Measurements from ENCODE around the gene FHIT. TPM values are rescaled to one million over a fixed set of nuclear protein-coding genes. Genes with fewer than 3 reads are reported as not detected.

FHIT gene
- total RNA-seq, 1 donor from 2014 or later, result 22.6 TPM

DNA sequence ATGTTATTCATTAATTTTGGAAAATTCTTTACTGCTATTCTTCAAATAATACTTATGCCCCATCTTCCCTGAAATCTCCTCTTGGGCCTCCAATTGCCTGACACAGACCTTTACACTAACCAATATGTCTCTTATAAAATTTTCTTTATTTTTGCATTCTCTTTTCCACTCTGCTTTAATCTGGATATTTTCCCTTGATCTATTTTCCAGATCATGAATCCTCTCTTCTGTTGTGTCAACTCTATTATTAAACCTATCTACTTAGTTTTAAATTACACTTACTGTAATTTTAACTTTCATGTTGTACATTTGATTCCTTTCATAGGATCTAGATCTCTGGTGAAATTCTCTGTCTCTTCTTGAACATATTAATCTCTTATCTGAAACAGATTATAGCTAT is 278.7 kb downstream of the FHIT start:
- peaks cover 19% of the 10 kb centered on the region for H3K9me3 Mint-ChIP-seq
- intact Hi-C loops (cut with micrococcal nuclease), result no loop called here

DNA sequence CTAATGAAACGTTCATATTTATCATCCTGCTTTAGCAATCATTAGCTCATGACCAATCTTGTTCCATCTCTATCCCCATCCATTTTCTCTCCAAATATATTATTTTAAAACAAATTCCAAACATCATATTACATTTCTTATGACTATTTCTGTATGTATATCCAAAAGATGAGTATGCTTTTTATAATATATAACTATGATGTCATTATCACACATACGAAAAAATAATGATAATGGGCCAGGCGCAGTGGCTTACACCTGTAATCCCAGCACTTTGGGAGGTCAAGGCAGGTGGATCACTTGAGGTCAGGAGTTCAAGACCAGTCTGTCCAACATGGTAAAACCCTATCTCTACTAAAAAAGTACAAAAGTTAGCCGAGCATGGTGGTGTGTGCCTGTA is 280.4 kb downstream of the FHIT start:
- no peak for DNase-seq (ENCODE audit: low spot score)
- H3K9me3 Mint-ChIP-seq, result peaks cover 18% of the 10 kb centered on the region
- intact Hi-C loops (cut with micrococcal nuclease), result no loop called here
- H3K27ac Mint-ChIP-seq, result no peak overlapping the region
- H3K4me1 Mint-ChIP-seq (ENCODE audit: low read depth), result no peaks in the 10 kb centered on the region
- no peaks in the 10 kb centered on the region for H3K36me3 Mint-ChIP-seq (ENCODE audit: low read depth)
- H3K27me3 Mint-ChIP-seq (ENCODE audit: insufficient read depth), result peaks cover 2% of the 10 kb centered on the region
- H3K4me3 Mint-ChIP-seq, result no peak overlapping the region

More for the DNA sequence above, 278.7 kb downstream of the FHIT start:
- Mint-ChIP-seq H3K4me3 (no peak overlapping the region), H3K36me3 (ENCODE audit: low read depth) (no peaks in the 10 kb centered on the region), H3K27ac (no peak overlapping the region), H3K27me3 (ENCODE audit: insufficient read depth) (peaks cover 2% of the 10 kb centered on the region), H3K4me1 (ENCODE audit: low read depth) (no peaks in the 10 kb centered on the region)
- no peak for DNase-seq (ENCODE audit: low spot score)

DNA sequence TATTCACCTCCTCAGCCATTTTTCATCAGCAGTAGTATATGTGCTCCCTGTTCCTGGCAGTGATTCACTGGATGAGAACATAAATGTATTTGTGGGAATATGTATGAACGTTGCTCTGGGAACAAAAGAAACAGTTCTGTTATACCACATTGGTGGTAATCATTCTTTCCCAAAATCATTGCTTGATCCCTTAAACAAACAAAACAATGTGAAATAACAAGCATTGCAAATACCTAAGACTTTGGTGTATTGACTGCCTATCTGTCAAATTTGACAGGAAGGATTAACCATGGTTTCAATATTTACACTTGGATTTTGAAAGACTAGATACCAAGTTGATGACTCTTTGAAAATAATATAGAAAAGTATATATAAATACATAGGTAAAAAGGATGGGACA is 284.1 kb downstream of the FHIT start:
- Mint-ChIP-seq H3K27me3 (ENCODE audit: insufficient read depth) (no peaks in the 10 kb centered on the region), H3K36me3 (ENCODE audit: low read depth) (no peaks in the 10 kb centered on the region), H3K27ac (no peak overlapping the region), H3K4me3 (no peak overlapping the region), H3K9me3 (peaks cover 22% of the 10 kb centered on the region), H3K4me1 (ENCODE audit: low read depth) (no peaks in the 10 kb centered on the region)
- no peak for DNase-seq (ENCODE audit: low spot score)
- intact Hi-C loops (cut with micrococcal nuclease), result no loop called here

DNA sequence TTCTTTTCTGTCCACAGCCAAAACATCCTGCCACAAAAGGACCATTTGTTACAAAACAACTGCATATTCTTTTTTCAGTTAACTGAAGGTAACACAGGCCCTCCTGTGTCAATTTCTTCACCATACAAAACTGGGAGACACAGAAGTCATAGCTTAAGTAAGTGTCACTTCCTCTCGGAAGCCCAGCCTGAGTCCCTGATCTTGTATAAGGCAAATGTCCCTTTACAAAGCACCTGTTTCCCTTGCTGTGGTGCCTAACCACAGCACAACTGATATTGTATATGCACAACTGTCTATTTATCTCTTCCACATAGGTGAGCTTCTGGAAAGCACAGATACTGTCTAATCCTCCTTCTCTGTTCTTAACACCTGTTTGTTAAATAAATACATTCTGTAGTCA is 293.7 kb downstream of the FHIT start:
- H3K36me3 Mint-ChIP-seq (ENCODE audit: low read depth), result no peaks in the 10 kb centered on the region
- no peaks in the 10 kb centered on the region for H3K27me3 Mint-ChIP-seq (ENCODE audit: insufficient read depth)
- no peak for DNase-seq (ENCODE audit: low spot score)
- intact Hi-C loops (cut with micrococcal nuclease), result no loop called here
- no peak overlapping the region for H3K27ac Mint-ChIP-seq
- no peak overlapping the region for H3K4me3 Mint-ChIP-seq
- H3K9me3 Mint-ChIP-seq, result peaks cover 34% of the 10 kb centered on the region
- no peaks in the 10 kb centered on the region for H3K4me1 Mint-ChIP-seq (ENCODE audit: low read depth)

DNA sequence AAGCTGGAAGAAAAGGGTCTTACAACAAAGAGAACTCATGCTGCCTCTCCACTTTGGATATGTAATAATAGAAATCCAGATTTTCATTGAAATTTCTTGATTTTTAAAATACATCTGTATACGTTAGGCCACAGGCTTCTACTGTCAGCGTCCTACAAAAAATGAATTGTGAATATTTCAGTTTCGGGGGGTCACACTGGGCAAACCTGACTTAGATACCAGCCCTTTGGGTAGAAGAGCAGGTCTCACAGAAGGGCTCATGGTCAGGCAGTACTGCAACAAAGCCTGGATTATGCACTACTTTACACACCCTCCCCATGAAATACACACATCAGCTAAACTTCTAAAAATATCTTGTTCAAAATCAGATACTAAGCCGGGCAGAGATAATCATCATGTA is 294.5 kb downstream of the FHIT start:
- intact Hi-C loops (cut with micrococcal nuclease), result no loop called here
- Mint-ChIP-seq H3K36me3 (ENCODE audit: low read depth) (no peaks in the 10 kb centered on the region), H3K27ac (no peak overlapping the region), H3K4me3 (no peak overlapping the region), H3K27me3 (ENCODE audit: insufficient read depth) (no peaks in the 10 kb centered on the region), H3K9me3 (peaks cover 32% of the 10 kb centered on the region), H3K4me1 (ENCODE audit: low read depth) (no peaks in the 10 kb centered on the region)
- no peak for DNase-seq (ENCODE audit: low spot score)

DNA sequence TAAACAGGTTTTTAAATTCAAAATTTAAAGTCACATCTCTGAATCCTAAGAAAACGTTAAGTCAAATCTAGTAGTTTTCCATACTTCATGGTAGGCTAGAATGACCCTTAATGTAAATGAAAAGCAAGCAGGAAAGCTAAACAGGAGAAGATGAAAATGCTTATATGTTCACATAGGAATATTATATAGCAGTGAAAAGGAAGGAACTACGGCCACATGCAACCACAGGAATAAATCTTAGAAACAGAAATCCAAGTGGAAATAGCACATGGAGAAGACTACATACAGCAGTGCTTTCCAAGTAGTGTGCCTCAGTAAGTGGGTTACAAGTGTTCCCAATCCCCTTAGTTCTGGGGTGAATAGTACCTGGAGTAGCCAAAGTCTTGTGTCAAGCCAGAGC is 296.2 kb downstream of the FHIT start:
- no peak overlapping the region for H3K4me3 Mint-ChIP-seq
- H3K36me3 Mint-ChIP-seq (ENCODE audit: low read depth), result no peaks in the 10 kb centered on the region
- DNase-seq (ENCODE audit: low spot score), result no peak
- H3K27me3 Mint-ChIP-seq (ENCODE audit: insufficient read depth), result no peaks in the 10 kb centered on the region
- peaks cover 30% of the 10 kb centered on the region for H3K9me3 Mint-ChIP-seq
- no peak overlapping the region for H3K27ac Mint-ChIP-seq
- intact Hi-C loops (cut with micrococcal nuclease), result no loop called here
- no peaks in the 10 kb centered on the region for H3K4me1 Mint-ChIP-seq (ENCODE audit: low read depth)

DNA sequence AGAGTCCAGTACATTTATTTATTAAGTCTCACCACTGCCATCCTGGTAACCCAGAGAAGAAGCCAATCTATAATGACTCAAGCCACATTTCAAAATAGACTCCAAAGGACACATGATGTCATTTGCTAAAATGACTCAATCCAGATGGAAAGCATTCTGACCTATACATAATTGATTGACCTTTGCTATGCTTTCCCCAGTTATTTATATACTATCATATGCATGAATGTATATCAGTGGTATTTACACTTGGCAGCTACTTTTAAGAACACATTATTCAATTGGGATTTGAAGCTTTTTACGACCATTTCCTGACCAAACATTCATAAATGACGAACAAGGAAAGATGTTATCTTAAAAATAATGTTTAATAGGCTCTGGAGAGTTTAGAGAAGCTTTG is 297.2 kb downstream of the FHIT start:
- Mint-ChIP-seq H3K27ac (no peak overlapping the region), H3K4me3 (no peak overlapping the region), H3K9me3 (peaks cover 25% of the 10 kb centered on the region), H3K27me3 (ENCODE audit: insufficient read depth) (no peaks in the 10 kb centered on the region), H3K4me1 (ENCODE audit: low read depth) (no peaks in the 10 kb centered on the region), H3K36me3 (ENCODE audit: low read depth) (no peaks in the 10 kb centered on the region)
- intact Hi-C loops (cut with micrococcal nuclease), result no loop called here
- no peak for DNase-seq (ENCODE audit: low spot score)

DNA sequence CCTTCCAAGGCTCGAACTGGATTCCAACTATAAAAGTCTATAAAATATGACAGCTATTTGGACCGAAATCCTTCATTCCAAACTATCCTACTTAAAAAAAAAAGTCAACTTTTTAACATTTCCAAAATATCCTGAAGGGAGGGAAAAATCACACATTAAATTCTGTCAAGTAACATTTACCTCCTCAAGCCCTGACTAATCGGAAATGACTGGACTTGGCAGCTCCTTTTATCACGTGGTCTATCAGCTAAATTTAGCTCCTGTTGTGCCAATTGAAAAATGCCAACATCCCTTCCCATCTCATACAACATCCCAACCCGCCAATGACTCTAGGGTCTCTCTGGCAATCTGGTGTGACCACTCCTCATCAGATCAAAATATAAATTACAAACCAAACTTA is 297.9 kb downstream of the FHIT start:
- no peak for DNase-seq (ENCODE audit: low spot score)
- Mint-ChIP-seq H3K9me3 (peaks cover 25% of the 10 kb centered on the region), H3K4me3 (no peak overlapping the region), H3K27me3 (ENCODE audit: insufficient read depth) (no peaks in the 10 kb centered on the region), H3K27ac (no peak overlapping the region), H3K4me1 (ENCODE audit: low read depth) (no peaks in the 10 kb centered on the region), H3K36me3 (ENCODE audit: low read depth) (no peaks in the 10 kb centered on the region)
- intact Hi-C loops (cut with micrococcal nuclease), result no loop called here

DNA sequence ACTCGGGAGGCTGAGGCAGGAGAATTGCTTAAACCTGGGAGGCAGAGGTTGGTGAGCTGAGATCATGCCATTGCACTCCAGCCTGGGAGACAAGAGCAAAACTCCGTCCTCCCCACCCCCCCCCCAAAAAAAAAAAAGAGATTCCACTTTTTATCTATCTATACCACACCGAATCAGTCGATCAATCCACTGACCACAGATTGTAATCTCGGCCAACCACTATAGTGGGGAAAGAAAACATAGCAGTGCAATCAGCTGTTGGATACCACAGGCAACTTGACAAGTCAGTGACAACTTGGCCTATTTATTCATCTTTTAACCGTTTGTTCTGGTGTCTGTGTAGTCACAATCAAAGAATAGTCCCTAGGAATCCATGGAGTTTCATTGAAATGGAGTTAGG is 299.2 kb downstream of the FHIT start:
- intact Hi-C loops (cut with micrococcal nuclease), result no loop called here
- H3K27ac Mint-ChIP-seq, result no peak overlapping the region
- no peaks in the 10 kb centered on the region for H3K4me1 Mint-ChIP-seq (ENCODE audit: low read depth)
- peaks cover 25% of the 10 kb centered on the region for H3K9me3 Mint-ChIP-seq
- H3K4me3 Mint-ChIP-seq, result no peak overlapping the region
- DNase-seq (ENCODE audit: low spot score), result no peak
- no peaks in the 10 kb centered on the region for H3K36me3 Mint-ChIP-seq (ENCODE audit: low read depth)
- H3K27me3 Mint-ChIP-seq (ENCODE audit: insufficient read depth), result no peaks in the 10 kb centered on the region

DNA sequence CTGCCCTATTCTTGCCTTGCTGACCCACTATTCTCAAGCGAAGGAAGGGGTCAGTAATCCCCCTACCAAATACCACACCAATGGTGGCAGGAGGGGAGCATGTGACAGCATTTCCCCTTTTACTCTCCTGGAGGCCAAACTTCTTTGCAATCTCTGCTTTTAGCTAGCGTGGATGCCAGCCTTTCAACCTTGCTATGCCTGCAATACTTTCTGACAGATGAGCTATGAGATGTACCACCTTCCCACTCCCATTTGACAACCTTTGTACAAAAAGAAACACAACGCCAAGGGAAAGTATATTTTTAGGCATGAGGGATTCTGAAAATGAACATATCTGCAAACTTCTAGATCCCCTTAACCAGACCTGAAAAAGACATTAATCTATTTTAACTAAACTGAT is 302.1 kb downstream of the FHIT start:
- Mint-ChIP-seq H3K4me3 (no peak overlapping the region), H3K27me3 (ENCODE audit: insufficient read depth) (no peaks in the 10 kb centered on the region), H3K4me1 (ENCODE audit: low read depth) (no peaks in the 10 kb centered on the region), H3K36me3 (ENCODE audit: low read depth) (no peaks in the 10 kb centered on the region), H3K27ac (no peak overlapping the region), H3K9me3 (peaks cover 14% of the 10 kb centered on the region)
- no peak for DNase-seq (ENCODE audit: low spot score)
- intact Hi-C loops (cut with micrococcal nuclease), result no loop called here

DNA sequence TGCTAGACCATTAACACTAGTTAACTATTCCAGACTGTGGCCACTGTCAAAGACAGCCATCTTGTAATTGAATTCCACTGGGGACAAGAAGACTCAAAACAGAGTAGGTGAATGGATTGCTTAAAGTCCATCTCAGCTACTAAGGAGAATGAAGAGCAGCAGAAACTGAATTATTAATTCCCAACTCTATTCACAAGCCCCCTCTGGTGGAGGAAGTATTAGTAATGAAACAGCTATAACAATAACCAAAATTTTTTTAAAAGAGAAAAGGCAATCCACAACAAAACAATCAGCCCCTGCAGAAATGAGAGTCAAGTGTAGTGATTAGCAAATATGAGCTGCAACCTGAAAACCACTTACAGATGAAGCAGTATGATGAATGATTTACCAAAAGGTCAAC is 302.8 kb downstream of the FHIT start:
- H3K27me3 Mint-ChIP-seq (ENCODE audit: insufficient read depth), result no peaks in the 10 kb centered on the region
- no peaks in the 10 kb centered on the region for H3K4me1 Mint-ChIP-seq (ENCODE audit: low read depth)
- DNase-seq (ENCODE audit: low spot score), result no peak
- peaks cover 11% of the 10 kb centered on the region for H3K9me3 Mint-ChIP-seq
- intact Hi-C loops (cut with micrococcal nuclease), result no loop called here
- no peak overlapping the region for H3K4me3 Mint-ChIP-seq
- H3K27ac Mint-ChIP-seq, result no peak overlapping the region
- no peaks in the 10 kb centered on the region for H3K36me3 Mint-ChIP-seq (ENCODE audit: low read depth)

DNA sequence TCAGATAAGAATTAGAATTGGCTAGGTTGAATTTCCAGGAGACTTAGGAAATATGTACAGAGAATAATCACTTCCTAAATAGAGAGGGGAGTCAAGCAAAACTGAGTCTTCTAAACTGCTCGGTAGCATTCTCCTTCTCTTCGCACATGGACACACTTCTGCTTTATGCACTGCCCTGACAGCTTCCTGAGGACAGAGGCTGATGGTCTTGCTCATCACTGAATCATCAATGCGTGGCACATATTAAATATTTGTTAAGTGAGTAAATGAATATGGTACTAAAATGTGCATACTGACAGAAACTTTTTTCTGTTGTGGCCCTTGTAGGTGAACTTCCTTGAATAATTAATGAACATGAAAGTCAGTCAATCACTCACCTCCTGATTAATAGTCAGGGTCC is 315.5 kb downstream of the FHIT start:
- intact Hi-C loops (cut with micrococcal nuclease), result no loop called here
- DNase-seq (ENCODE audit: low spot score), result no peak
- no peaks in the 10 kb centered on the region for H3K36me3 Mint-ChIP-seq (ENCODE audit: low read depth)
- no peaks in the 10 kb centered on the region for H3K4me1 Mint-ChIP-seq (ENCODE audit: low read depth)
- no peak overlapping the region for H3K4me3 Mint-ChIP-seq
- H3K27me3 Mint-ChIP-seq (ENCODE audit: insufficient read depth), result no peaks in the 10 kb centered on the region
- peaks cover 7% of the 10 kb centered on the region for H3K9me3 Mint-ChIP-seq
- no peak overlapping the region for H3K27ac Mint-ChIP-seq

DNA sequence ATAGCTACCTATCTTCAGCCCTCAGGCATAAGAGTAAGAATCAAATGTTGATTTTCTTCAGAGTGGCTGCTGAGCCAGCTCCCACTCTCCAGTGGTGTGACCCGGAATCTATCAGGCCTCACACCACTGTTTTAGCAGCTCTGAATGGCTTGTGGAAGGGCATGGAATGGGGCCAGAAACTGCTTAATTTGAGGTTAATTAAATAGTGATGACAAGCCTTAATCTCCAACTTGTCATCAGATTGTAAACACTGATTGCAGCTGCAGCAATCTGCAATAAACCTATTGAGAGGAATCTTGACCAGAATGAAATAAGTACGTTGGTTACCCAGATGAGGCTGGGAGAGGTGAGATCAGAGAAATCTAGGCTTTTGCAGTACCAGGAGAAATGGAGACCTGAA is 317.4 kb downstream of the FHIT start:
- no peaks in the 10 kb centered on the region for H3K4me1 Mint-ChIP-seq (ENCODE audit: low read depth)
- intact Hi-C loops (cut with micrococcal nuclease), result no loop called here
- H3K27me3 Mint-ChIP-seq (ENCODE audit: insufficient read depth), result no peaks in the 10 kb centered on the region

DNA sequence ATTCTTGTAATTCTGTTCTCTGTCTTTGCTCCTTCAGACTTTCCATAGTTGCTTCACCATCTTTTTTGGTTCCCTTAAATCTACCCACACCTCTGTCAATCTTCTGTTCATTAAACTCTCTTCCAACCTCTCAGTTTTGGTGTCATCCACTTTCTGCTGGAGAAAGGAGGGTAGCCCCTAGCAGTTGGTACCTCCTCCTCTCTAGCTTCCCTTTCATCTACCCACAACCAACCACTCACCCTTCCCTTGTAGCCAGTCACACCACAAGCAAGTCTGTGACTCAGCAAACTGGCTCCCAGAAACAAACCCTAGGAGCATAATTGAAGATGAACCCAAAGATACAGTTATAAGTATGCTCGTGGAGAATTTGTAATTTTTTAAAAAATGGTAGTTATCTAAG is 318.6 kb downstream of the FHIT start:
- DNase-seq (ENCODE audit: low spot score), result no peak
- Mint-ChIP-seq H3K4me1 (ENCODE audit: low read depth) (no peaks in the 10 kb centered on the region), H3K9me3 (peaks cover 7% of the 10 kb centered on the region)

More for the DNA sequence above, 317.4 kb downstream of the FHIT start:
- no peaks in the 10 kb centered on the region for H3K36me3 Mint-ChIP-seq (ENCODE audit: low read depth)
- peaks cover 7% of the 10 kb centered on the region for H3K9me3 Mint-ChIP-seq
- H3K27ac Mint-ChIP-seq, result no peak overlapping the region
- H3K4me3 Mint-ChIP-seq, result no peak overlapping the region
- no peak for DNase-seq (ENCODE audit: low spot score)

More for the DNA sequence above, 318.6 kb downstream of the FHIT start:
- Mint-ChIP-seq H3K27ac (no peak overlapping the region), H3K36me3 (ENCODE audit: low read depth) (no peaks in the 10 kb centered on the region), H3K4me3 (no peak overlapping the region), H3K27me3 (ENCODE audit: insufficient read depth) (no peaks in the 10 kb centered on the region)
- intact Hi-C loops (cut with micrococcal nuclease), result no loop called here
